ENCODE measurements around the gene GTF3C5. TPM values are rescaled to one million over a fixed set of nuclear protein-coding genes. Genes with fewer than 3 reads are reported as not detected.

The GTF3C5 gene
- total RNA-seq, 1 experiment from 2014 or later: 60.7 TPM

DNA sequence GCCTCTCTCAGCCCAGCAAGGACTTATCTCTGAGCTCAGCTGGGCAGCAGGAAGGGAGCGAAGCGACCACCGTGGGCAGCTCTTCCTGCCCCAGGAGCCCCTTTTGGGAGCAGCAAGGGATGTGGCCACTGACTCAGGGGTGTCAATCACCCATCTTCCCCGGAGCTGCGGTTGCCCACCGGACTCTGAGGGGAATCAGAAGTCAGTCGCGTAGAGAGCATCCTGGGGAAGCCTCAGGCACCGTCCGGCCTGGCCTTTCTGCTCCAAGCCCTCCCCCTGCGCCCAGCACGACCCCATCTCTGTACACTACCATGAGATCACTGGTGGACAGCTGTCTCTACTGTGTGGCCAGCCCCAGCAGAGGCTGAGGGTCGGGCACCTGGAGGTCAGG is 27.7 kb upstream of the GTF3C5 start:
- H3K36me3 ChIP-seq: no peaks in the 10 kb centered on the region
- no peak overlapping the region for H3K27ac ChIP-seq
- no peak for DNase-seq (ENCODE audit: low read depth in 1 of 2, low spot score in 2 of 2)
- H3K27me3 ChIP-seq (replicated peaks): peaks cover 25% of the 10 kb centered on the region; the same call in 1 of the 2 replicates
- no peak overlapping the region for H3K4me3 ChIP-seq
- H3K9me3 ChIP-seq (replicated peaks): no peaks in the 10 kb centered on the region
- no peaks in the 10 kb centered on the region for H3K4me1 ChIP-seq (replicated peaks)

DNA sequence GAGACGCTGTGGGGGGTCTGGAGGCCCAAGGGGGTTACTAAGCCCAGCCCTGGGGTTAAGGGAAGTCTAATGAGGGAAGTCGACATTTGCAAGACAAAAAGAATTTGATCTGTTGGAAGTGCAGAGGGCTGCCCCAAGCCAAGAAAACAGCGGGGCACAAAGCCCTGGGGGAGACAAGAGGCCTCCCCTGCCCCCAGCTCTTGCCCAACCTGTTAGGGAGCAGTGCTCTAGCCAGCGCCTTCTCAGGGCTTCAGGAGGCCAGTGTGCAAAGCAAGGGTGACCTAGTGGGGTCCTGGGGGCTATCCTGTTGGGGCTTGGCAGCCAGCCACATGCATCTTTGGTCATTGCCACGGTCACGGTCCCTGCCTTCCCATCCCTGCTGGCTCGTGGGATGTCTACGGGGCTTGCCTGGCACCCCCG is 27.1 kb upstream of the GTF3C5 start:
- DNase-seq (ENCODE audit: low read depth in 1 of 2, low spot score in 2 of 2): no peak
- Histone ChIP-seq H3K36me3 (no peaks in the 10 kb centered on the region), H3K27me3 (replicated peaks) (peaks cover 22% of the 10 kb centered on the region; the same call in 1 of the 2 replicates), H3K4me1 (replicated peaks) (no peaks in the 10 kb centered on the region), H3K9me3 (replicated peaks) (no peaks in the 10 kb centered on the region), H3K27ac (no peak overlapping the region), H3K4me3 (no peak overlapping the region)

DNA sequence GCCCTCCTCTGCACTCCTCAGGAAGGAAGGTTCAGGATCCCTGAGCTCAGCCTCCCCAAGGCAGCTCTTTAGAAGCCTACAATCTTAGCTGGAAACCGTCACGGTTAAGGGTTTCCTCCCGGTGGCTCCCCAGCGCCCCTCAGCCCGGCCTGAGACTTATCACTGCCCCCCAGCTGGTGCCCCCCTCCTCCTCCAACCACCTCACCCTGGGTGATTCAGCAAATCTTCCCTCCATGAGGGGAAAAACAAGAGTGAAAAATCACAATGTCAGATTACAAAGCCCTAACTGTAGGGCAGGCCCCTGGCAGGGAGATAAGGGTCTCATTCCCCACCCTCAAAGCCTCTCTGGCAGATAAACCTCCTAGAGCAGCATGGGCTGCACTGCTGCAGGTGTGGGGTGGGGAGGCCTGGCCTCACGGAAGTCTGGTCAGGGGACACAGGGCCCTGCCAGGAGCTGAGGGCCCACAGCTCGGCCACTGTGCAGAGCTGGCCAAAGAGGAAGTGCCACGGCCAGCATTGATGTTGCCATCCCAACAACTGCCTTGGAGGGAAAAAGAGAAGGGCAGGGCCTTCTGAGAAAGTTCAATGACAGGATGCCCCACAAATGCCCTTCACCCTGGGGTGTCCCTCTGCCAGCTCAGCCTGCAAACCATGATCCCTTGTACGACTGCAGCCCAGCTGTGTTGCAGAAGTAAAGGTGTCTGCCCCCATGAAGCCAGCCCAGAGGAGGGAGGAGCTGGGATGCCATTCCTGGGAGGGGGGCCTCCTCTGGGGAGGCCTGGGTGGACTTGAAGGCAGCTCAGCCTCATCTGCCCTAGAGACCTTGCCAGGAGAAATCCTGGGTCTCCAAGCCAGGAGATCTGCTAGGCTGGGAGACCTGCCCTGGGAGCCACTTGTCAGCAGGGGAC is 26.5 kb upstream of the GTF3C5 start:
- Histone ChIP-seq H3K4me3 (no peak overlapping the region), H3K27me3 (replicated peaks) (peaks cover 18% of the 10 kb centered on the region; the same call in 1 of the 2 replicates), H3K9me3 (replicated peaks) (no peaks in the 10 kb centered on the region), H3K36me3 (no peaks in the 10 kb centered on the region), H3K4me1 (replicated peaks) (no peaks in the 10 kb centered on the region), H3K27ac (no peak overlapping the region)
- no peak for DNase-seq (ENCODE audit: low read depth in 1 of 2, low spot score in 2 of 2)

DNA sequence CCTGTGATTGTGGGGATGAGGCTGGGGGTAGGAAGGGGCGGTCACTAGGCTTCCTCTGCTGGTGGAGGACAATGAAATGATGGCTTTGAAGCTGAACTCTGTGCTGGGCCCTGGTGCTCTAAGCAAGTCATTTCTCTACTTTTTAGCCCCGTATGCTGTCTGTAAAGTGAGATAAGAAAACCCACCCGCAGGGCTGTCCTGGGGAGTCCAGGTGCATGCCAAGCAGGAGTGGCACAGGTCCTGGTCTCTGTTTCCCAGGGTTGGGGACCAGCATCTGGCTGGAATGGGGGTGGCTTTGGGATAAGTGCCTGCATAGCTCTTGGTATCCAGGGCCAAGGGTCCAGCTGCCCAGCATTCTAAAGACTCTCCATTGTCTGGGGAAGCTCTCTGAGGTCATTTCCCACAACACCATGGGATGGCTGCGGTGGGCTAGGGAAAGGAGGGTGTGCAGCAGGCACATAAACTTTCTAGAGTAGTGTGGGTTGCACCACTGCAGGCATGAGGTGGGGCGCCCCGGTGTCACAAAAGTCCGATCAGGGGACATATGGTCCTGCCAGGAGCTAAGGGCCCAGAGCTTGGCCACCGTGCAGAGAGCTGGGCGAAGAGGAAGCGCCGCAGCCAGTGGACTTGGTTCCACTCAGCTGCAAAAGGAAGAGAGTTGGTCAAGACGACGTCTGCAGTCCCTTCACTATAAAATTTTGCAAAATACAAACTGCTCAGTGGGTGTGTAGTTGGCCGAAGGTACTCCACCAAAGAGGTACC is 25.6 kb upstream of the GTF3C5 start:
- Histone ChIP-seq H3K4me1 (replicated peaks) (no peaks in the 10 kb centered on the region), H3K27me3 (replicated peaks) (peaks cover 15% of the 10 kb centered on the region; the same call in 1 of the 2 replicates), H3K9me3 (replicated peaks) (no peaks in the 10 kb centered on the region), H3K36me3 (no peaks in the 10 kb centered on the region), H3K4me3 (no peak overlapping the region), H3K27ac (no peak overlapping the region)
- no peak for DNase-seq (ENCODE audit: low read depth in 1 of 2, low spot score in 2 of 2)

DNA sequence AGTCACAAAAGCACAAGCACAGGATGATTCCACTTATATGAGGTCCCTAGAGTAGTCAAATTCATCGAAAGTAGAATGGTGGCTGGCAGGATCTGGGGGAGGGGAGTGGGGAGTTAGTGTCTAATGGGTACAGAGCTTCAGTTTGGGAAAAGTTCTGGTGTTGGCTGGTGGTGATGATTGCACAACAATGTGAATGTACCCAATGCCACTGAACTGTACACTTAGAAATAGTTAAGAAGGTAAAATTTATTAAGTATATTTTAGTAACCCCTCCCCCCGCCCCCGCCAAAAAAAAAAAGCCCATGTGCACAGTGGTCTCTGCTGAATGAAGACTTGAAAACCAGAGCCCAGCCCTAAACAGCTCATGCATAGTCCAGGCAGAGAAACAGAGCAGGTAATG is 24.8 kb upstream of the GTF3C5 start:
- Histone ChIP-seq H3K27ac (no peak overlapping the region), H3K36me3 (no peaks in the 10 kb centered on the region), H3K4me3 (no peak overlapping the region), H3K9me3 (replicated peaks) (no peaks in the 10 kb centered on the region), H3K4me1 (replicated peaks) (no peaks in the 10 kb centered on the region), H3K27me3 (replicated peaks) (peaks cover 7% of the 10 kb centered on the region; the same call in 1 of the 2 replicates)
- DNase-seq (ENCODE audit: low read depth in 1 of 2, low spot score in 2 of 2): no peak

DNA sequence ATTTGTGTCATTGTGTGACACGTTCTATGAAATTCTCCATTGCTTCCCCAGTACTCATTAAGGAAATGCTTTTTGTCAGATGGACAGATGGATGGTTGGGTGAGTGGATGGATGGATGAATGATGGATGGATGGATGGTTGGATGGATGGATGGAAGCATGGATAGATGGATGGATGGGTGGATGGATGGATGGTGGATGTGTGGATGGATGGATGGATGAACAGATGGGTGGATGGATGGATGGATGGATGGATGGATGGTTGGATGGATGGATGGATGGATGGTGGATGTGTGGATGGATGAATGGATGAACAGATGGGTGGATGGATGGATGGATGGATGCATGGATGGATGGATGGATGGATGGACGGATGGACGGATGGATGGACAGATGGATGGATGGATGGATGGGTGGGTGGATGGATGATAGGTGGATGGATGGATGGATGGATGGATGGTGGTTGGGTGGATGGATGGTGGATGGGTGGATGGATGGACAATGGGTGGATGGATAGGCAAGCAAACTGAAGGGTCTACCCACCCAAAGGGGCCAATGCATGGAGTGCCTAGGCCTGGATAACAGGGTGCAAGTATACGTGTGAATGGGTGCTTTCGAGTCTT is 24.0 kb upstream of the GTF3C5 start:
- no peaks in the 10 kb centered on the region for H3K36me3 ChIP-seq
- no peaks in the 10 kb centered on the region for H3K9me3 ChIP-seq (replicated peaks)
- no peaks in the 10 kb centered on the region for H3K4me1 ChIP-seq (replicated peaks)
- no peak overlapping the region for H3K4me3 ChIP-seq
- no peak overlapping the region for H3K27ac ChIP-seq
- no peak for DNase-seq (ENCODE audit: low read depth in 1 of 2, low spot score in 2 of 2)
- 0 out of 2 replicates have a peak, but pooled peaks cover 6% of the 10 kb centered on the region for H3K27me3 ChIP-seq (replicated peaks)

DNA sequence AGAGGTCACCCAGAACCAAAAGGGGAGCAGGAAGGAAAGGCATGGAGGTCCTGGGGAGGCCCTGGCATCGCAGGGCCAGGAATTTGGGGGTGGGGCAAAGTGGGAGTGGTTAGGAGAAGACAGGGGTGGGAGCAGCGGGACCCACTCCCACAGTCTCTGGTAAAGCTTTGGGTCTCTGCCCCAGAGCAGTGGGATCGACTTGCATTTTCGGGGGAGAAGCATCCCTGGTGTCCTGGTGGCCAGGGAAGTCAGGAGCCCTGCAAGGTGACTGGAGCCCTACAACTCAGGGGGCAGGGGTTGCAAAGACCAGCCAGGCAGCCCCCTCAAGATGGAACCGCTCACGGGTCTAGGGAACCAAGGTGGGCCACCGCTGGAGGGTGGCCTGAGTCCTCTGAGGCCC is 22.4 kb upstream of the GTF3C5 start:
- no peak for DNase-seq (ENCODE audit: low read depth in 1 of 2, low spot score in 2 of 2)
- no peak overlapping the region for H3K4me3 ChIP-seq
- H3K9me3 ChIP-seq (replicated peaks): no peaks in the 10 kb centered on the region
- no peaks in the 10 kb centered on the region; the same call in 1 of the 2 replicates for H3K27me3 ChIP-seq (replicated peaks)
- no peak overlapping the region for H3K27ac ChIP-seq
- H3K36me3 ChIP-seq: no peaks in the 10 kb centered on the region
- no peaks in the 10 kb centered on the region for H3K4me1 ChIP-seq (replicated peaks)

DNA sequence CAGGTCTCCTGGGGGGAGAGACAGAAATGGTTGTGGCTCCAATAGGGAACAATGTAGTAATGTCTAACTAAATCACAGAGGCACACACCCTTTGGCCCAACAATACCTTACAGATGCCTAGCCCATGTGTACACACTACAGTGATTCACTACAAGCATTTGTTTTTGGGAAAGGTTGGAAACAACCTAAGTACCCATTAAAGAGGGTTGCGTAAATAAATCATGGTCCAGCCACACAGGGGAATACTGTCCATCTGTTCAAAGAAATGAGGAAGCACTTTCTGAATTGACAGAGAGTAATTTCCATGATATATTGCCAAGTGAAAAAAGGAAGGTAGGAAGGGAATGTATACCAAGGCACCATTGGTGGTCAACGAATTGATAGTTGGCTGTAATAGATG is 22.0 kb upstream of the GTF3C5 start:
- Histone ChIP-seq H3K27me3 (replicated peaks) (peaks cover 2% of the 10 kb centered on the region; the same call in 1 of the 2 replicates), H3K27ac (no peak overlapping the region), H3K4me1 (replicated peaks) (no peaks in the 10 kb centered on the region), H3K36me3 (no peaks in the 10 kb centered on the region), H3K9me3 (replicated peaks) (no peaks in the 10 kb centered on the region), H3K4me3 (no peak overlapping the region)
- no peak for DNase-seq (ENCODE audit: low read depth in 1 of 2, low spot score in 2 of 2)

DNA sequence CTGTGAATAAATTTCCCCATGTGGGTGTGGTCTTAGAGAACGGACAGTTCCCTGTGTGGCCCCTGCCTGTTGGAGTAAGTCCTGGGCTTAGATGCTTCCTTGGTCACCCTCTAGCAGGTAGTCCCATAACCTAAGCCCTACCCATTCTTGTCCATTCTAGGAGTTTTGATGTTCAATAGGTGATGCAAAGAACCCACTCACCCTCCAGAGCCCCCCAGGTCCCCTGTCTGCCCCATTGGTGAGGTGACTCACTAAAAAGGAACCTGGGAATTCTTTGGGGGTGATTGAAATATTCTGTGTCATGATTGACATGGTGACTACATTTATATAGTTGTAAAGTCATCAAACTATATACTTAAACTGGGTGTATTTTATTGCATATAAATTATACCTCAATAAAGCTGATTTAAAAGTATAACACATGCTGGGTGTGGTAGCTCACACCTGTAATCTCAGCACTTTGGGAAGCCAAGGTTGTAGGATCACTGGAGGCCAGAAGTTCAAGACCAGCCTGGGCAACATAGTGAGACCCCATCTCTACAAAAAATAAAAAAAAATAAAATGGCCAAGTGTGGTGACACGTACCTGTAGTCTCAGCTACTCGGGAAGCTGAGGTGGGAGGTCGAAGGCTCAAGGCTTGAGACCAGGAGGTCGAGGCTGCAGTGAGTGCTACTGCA is 20.8 kb upstream of the GTF3C5 start:
- Histone ChIP-seq H3K36me3 (no peaks in the 10 kb centered on the region), H3K4me1 (replicated peaks) (no peaks in the 10 kb centered on the region), H3K27ac (no peak overlapping the region), H3K27me3 (replicated peaks) (peaks cover 10% of the 10 kb centered on the region; the same call in 1 of the 2 replicates), H3K4me3 (no peak overlapping the region), H3K9me3 (replicated peaks) (no peaks in the 10 kb centered on the region)
- DNase-seq (ENCODE audit: low read depth in 1 of 2, low spot score in 2 of 2): no peak

DNA sequence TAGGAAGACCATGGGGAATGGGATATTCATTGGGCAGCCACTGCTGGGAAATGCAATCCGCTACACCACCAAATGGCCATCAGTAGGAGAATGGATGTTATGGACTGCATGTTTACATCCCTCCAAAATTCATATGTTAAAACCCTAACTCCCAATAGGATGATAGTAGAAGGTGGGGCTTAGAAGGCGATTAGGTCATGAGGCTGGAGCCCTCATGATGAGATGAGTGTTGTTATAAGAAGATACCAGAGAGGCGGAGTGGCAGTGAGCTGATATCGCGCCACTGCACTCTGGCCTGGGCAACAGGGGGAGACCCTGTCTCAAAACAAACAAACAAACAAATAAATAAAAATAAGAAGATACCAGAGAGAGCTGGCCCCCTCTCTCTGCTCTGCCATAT is 16.1 kb upstream of the GTF3C5 start:
- no peak for DNase-seq (ENCODE audit: low read depth in 1 of 2, low spot score in 2 of 2)
- H3K27ac ChIP-seq: no peak overlapping the region
- no peaks in the 10 kb centered on the region for H3K36me3 ChIP-seq
- H3K4me3 ChIP-seq: no peak overlapping the region
- peaks cover 23% of the 10 kb centered on the region for H3K27me3 ChIP-seq (replicated peaks)
- no peaks in the 10 kb centered on the region for H3K4me1 ChIP-seq (replicated peaks)
- no peaks in the 10 kb centered on the region for H3K9me3 ChIP-seq (replicated peaks)

DNA sequence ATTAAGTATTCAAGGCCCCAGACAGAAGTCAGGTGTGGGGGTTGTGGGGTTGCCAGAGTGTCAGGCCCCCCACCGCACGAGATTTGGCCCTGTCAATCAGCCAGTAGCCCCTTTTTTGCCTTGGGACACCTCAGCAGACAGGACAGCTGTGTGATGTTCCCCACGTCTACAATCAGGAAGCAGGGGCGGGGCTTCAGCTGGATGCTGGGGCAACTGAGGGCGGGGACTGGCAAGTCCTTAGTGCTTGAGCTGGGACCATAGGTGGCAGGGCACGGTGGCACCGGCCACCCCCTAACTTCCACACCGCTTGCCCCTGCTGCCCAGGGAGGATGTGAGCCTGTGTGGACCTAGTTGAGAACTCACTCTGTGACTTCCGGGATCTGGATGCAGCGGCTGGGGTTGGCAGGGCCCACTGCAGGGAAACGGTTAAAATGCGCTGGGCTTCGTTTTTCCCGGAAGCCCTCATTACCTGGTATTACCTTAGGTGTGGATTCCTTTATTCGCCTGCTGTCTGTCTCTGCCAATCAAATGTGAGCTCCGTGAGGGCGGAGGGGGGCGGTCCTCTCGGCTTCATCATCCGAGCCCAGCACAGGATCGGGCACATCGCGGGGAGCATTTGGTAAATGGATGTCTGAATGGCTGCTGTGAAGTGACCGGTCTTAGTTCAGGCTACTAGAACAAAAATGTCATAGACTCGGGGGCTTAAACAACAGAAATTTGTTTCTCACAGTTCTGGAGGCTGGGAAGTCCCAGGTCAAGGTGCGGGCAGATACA is 7.5 kb upstream of the GTF3C5 start:
- H3K4me3 ChIP-seq: no peak overlapping the region
- DNase-seq (ENCODE audit: low read depth in 1 of 2, low spot score in 2 of 2): no peak
- H3K27me3 ChIP-seq (replicated peaks): no peaks in the 10 kb centered on the region
- no peaks in the 10 kb centered on the region for H3K9me3 ChIP-seq (replicated peaks)
- no peaks in the 10 kb centered on the region for H3K4me1 ChIP-seq (replicated peaks)
- no peak overlapping the region for H3K27ac ChIP-seq
- no peaks in the 10 kb centered on the region for H3K36me3 ChIP-seq

DNA sequence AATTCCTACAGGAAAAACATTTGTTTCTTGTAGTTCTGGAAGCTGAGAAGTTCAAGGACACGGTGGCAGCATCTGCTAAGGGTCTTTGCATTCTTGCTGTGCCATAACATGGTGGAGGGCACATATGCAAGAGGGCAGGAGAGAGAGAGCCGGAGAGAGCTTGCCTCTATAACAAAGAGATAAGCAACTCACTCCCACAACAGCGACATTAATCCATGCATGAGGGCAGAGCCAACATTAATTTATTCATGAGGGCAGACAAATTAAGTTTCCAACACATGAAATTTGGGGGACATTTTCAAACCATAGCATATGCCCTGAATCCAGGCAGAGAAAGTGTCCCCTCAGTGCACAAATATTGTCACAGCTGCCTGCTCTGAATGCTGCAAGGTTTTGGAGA is 4.4 kb upstream of the GTF3C5 start:
- no peaks in the 10 kb centered on the region for H3K36me3 ChIP-seq
- no peak overlapping the region for H3K4me3 ChIP-seq
- H3K9me3 ChIP-seq (replicated peaks): no peaks in the 10 kb centered on the region
- peaks cover 12% of the 10 kb centered on the region for H3K4me1 ChIP-seq (replicated peaks)
- DNase-seq (ENCODE audit: low read depth in 1 of 2, low spot score in 2 of 2): no peak
- H3K27ac ChIP-seq: no peak overlapping the region
- no peaks in the 10 kb centered on the region for H3K27me3 ChIP-seq (replicated peaks)

DNA sequence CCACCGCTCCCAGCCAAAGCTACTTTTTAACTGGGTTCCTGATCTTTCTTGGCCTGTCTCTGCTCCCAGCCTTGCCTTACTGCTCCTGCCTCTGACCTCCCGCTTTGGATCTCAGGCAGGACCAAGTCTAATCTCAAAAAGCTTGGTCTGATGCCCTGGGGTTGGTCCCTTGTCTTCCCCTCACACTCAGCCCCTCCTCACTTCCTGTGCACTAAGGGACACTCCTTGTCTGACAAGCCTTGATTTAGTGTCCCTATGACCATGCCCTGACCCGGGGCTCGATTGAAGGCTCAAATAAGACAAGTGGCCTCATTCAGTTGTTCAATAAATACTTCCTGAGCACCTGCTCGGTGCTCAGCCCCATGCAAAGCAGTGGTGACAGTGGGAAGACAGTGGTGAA is 3.7 kb upstream of the GTF3C5 start:
- no peaks in the 10 kb centered on the region for H3K9me3 ChIP-seq (replicated peaks)
- H3K4me3 ChIP-seq: no peak overlapping the region
- H3K27ac ChIP-seq: no peak overlapping the region
- peaks cover 18% of the 10 kb centered on the region for H3K4me1 ChIP-seq (replicated peaks)
- DNase-seq (ENCODE audit: low read depth in 1 of 2, low spot score in 2 of 2): no peak
- H3K36me3 ChIP-seq: peaks cover 1% of the 10 kb centered on the region; the same call in 1 of the 2 replicates
- no peaks in the 10 kb centered on the region for H3K27me3 ChIP-seq (replicated peaks)

All from SJSA1 (cell line).